ENCODE results near the gene FRMPD2. TPM values are rescaled to one million over a fixed set of nuclear protein-coding genes. Genes with fewer than 3 reads are reported as not detected.
"Not testable (repeated sequence)": the region's sequence is repeated elsewhere in the genome, so short reads cannot be mapped to it uniquely, and the experiment has no call there.

The FRMPD2 gene
- total RNA-seq, 1 donor from 2014 or later = 3.4 TPM

GRCh38 chr10:48206482-48207250 is 67.8 kb downstream of the FRMPD2 start:
- no peak for DNase-seq (ENCODE audit: low spot score)

GRCh38 chr10:48205918-48206317 is 68.6 kb downstream of the FRMPD2 start:
- no peak for DNase-seq (ENCODE audit: low spot score)

GRCh38 chr10:48199580-48200377 is 74.7 kb downstream of the FRMPD2 start:
- no peak for DNase-seq (ENCODE audit: low spot score)

GRCh38 chr10:48197236-48197899 is 77.1 kb downstream of the FRMPD2 start:
- DNase-seq (ENCODE audit: low spot score) = no peak

GRCh38 chr10:48195803-48196202 is 78.7 kb downstream of the FRMPD2 start:
- DNase-seq (ENCODE audit: low spot score) = no peak

GRCh38 chr10:48194830-48195229 is 79.7 kb downstream of the FRMPD2 start:
- DNase-seq (ENCODE audit: low spot score) = no peak

GRCh38 chr10:48193556-48193955 is 80.9 kb downstream of the FRMPD2 start:
- no peak for DNase-seq (ENCODE audit: low spot score)

GRCh38 chr10:48192881-48193450 is 81.5 kb downstream of the FRMPD2 start:
- no peak for DNase-seq (ENCODE audit: low spot score)

- no peak for DNase-seq (ENCODE audit: low spot score)
Observed at GRCh38 chr10:48187713-48188485, 86.6 kb downstream of the FRMPD2 start.

GRCh38 chr10:48187126-48187525 is 87.4 kb downstream of the FRMPD2 start:
- no peak for DNase-seq (ENCODE audit: low spot score)

- not testable (repeated sequence) for DNase-seq (ENCODE audit: low spot score)
Observed at GRCh38 chr10:48186264-48186804, 88.2 kb downstream of the FRMPD2 start.

GRCh38 chr10:48184224-48184623 is 90.3 kb downstream of the FRMPD2 start:
- DNase-seq (ENCODE audit: low spot score) = no peak

- not testable (repeated sequence) for DNase-seq (ENCODE audit: low spot score)
Observed at GRCh38 chr10:48172715-48173114, 101.8 kb downstream of the FRMPD2 start.

- DNase-seq (ENCODE audit: low spot score) = not testable (repeated sequence)
Observed at GRCh38 chr10:48160670-48161069, 113.8 kb downstream of the FRMPD2 start.

- DNase-seq (ENCODE audit: low spot score) = not testable (repeated sequence)
Observed at GRCh38 chr10:48160163-48160562, 114.3 kb downstream of the FRMPD2 start.

GRCh38 chr10:48154211-48155140 is 120.0 kb downstream of the FRMPD2 start:
- DNase-seq (ENCODE audit: low spot score) = not testable (repeated sequence)

- DNase-seq (ENCODE audit: low spot score) = not testable (repeated sequence)
Observed at GRCh38 chr10:48147643-48148042, 126.9 kb downstream of the FRMPD2 start.

- not testable (repeated sequence) for DNase-seq (ENCODE audit: low spot score)
Observed at GRCh38 chr10:48143721-48144642, 130.5 kb downstream of the FRMPD2 start.

- DNase-seq (ENCODE audit: low spot score) = not testable (repeated sequence)
Observed at GRCh38 chr10:48140949-48141348, 133.5 kb downstream of the FRMPD2 start.

All from ureter (tissue), 1 donor.